Right atrium auricular region (tissue), 2 donors: Measurements from ENCODE around the gene DMRT1. TPM values are rescaled to one million over a fixed set of nuclear protein-coding genes. Genes with fewer than 3 reads are reported as not detected.

ENCODE experiments used
- DNase-seq: peaks from one replicate; pipeline ENCODE4 v3.0.0-alpha.2; 2019; ENCODE audit warnings: low spot score
- H3K27ac ChIP-seq, 2 donors: fragments of 200-600 bp; sonication (generic); 1 replicate in 1 of 2; 2 replicates in 1 of 2; pipeline ENCODE4 v1.5.1; 2016 to 2019
- H3K27me3 ChIP-seq, 2 donors: fragments of 200-600 bp; sonication (generic); one replicate each; pipeline versions ENCODE4 v1.5.1 to v1.6.0; 2017 to 2019
- H3K36me3 ChIP-seq: fragments of 200-600 bp; sonication (generic); one replicate; pipeline ENCODE4 v1.5.1; 2016
- H3K4me1 ChIP-seq, 2 donors: fragments of 200-600 bp; sonication (generic); one replicate each; pipeline versions ENCODE4 v1.5.1 to v1.6.0; 2017 to 2019
- H3K4me3 ChIP-seq, 2 donors: fragments of 200-600 bp; sonication (generic); 1 replicate in 1 of 2; 2 replicates in 1 of 2; pipeline ENCODE4 v1.5.1; 2017 to 2019; ENCODE audit warnings: mild to moderate bottlenecking in 1 of 2, moderate library complexity in 1 of 2
- H3K9me3 ChIP-seq, 2 donors: fragments of 200-600 bp; sonication (generic); one replicate each; pipeline ENCODE4 v1.5.1; 2019
- total RNA-seq, 2 donors: library from RNA; depleted of rRNA; stranded (reverse); fragments of >200 nt; gene quantifications; one replicate each; pipeline ENCODE4 v1.1.0, GENCODE V29; 2016
- TF ChIP-seq, protein P1 (sequence below), 2 donors: fragments of 200-600 bp; sonication (generic); IDR thresholded peaks; one replicate each; pipeline ENCODE4 v1.5.1; 2019; ENCODE audit warnings: antibody characterized with exemption in 2 of 2

The DMRT1 gene
- total RNA-seq, 2 donors from 2014 or later = not detected

DNA sequence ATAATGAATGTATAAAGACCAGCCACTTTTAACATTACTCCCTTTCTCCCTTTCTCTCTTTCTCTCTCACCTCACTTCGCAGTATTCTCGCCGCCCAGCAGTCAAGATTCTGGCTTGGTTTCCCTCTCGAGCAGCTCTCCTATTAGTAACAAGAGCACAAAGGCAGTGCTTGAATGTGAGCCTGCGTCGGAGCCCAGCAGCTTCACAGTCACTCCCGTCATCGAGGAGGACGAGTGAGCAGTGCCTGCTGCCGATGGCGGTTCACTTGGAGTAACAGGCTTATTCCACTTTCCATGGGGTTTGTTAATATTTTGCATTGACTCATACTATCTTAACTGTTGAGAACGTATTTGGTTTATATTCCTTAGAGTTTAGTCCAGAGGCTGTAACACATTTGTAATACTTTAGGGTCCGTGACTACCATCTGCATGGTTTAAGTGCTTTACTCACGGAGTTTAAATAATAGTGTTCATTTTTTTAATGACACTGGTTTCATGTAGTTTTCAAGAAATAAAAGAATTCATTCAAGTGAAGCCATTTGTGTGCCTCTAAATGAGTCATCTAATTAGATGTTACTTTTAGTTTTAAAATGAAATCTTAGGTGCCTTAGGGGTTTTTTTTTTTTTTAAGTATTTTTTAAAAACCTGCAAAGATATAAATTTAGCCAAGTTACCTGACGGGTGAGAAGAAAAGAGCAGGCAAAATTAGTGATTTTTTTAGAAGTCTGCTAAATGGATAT lies 126.6 kb downstream of the DMRT1 start:
- H3K27me3 ChIP-seq = peaks cover 47 to 50% of the 10 kb centered on the region in 2 donors
- H3K36me3 ChIP-seq = no peaks in the 10 kb centered on the region
- TF ChIP-seq, protein P1, sequence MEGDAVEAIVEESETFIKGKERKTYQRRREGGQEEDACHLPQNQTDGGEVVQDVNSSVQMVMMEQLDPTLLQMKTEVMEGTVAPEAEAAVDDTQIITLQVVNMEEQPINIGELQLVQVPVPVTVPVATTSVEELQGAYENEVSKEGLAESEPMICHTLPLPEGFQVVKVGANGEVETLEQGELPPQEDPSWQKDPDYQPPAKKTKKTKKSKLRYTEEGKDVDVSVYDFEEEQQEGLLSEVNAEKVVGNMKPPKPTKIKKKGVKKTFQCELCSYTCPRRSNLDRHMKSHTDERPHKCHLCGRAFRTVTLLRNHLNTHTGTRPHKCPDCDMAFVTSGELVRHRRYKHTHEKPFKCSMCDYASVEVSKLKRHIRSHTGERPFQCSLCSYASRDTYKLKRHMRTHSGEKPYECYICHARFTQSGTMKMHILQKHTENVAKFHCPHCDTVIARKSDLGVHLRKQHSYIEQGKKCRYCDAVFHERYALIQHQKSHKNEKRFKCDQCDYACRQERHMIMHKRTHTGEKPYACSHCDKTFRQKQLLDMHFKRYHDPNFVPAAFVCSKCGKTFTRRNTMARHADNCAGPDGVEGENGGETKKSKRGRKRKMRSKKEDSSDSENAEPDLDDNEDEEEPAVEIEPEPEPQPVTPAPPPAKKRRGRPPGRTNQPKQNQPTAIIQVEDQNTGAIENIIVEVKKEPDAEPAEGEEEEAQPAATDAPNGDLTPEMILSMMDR (IDR thresholded peaks at IDR 0.05) = no peak
- H3K4me3 ChIP-seq = no peak overlapping the region
- no peak for DNase-seq
- no peaks in the 10 kb centered on the region for H3K9me3 ChIP-seq
- no peak overlapping the region for H3K27ac ChIP-seq
- peaks cover 0 to 38% of the 10 kb centered on the region in 2 donors for H3K4me1 ChIP-seq

DNA sequence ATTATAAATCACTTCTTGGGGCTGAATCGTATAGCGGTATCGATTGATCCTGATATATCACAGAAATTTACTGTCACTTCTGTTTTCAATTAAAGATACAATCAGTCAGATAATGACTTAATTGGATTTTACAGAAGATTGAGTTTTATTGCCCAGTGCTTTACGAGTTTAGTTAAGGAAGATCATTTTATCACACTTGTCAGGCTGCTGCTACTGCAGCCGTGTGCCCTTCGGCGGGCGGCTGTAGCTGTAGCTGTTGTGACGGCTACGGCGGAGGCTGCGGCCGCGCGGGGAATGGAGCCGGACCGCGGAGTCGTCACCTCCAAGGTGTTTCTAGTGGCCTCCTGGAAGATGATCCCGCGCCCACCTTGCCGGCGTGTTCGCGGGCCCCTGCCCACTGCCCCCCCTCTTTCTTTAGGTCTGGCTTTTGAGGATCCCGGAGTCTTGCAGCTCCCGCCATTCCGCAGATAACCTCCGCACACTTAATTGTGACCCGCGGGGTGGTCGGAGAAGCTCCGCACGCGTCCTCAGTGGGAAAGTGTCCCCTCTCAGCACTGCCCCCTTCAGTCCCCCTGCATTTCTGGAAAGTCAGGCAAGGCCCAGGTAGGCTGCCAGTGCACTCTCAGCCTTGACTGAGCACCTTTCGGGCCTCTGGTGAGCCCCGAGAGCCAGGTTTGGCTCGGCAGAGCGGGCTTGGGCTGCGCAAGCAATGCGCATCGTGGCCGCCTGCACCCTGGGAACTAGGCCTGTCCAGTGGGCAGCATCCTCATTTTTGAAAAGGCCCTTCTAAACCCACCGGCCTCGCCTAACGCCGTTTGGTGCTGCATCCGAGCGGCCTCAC lies 128.0 kb downstream of the DMRT1 start:
- Histone ChIP-seq H3K27me3 (peaks cover 59 to 64% of the 10 kb centered on the region in 2 donors), H3K9me3 (no peaks in the 10 kb centered on the region), H3K4me3 (no peak overlapping the region), H3K36me3 (no peaks in the 10 kb centered on the region), H3K4me1 (peaks cover 0 to 40% of the 10 kb centered on the region in 2 donors), H3K27ac (no peak overlapping the region)
- TF ChIP-seq, protein P1 (IDR thresholded peaks at IDR 0.05) = no peak
- DNase-seq = no peak

DNA sequence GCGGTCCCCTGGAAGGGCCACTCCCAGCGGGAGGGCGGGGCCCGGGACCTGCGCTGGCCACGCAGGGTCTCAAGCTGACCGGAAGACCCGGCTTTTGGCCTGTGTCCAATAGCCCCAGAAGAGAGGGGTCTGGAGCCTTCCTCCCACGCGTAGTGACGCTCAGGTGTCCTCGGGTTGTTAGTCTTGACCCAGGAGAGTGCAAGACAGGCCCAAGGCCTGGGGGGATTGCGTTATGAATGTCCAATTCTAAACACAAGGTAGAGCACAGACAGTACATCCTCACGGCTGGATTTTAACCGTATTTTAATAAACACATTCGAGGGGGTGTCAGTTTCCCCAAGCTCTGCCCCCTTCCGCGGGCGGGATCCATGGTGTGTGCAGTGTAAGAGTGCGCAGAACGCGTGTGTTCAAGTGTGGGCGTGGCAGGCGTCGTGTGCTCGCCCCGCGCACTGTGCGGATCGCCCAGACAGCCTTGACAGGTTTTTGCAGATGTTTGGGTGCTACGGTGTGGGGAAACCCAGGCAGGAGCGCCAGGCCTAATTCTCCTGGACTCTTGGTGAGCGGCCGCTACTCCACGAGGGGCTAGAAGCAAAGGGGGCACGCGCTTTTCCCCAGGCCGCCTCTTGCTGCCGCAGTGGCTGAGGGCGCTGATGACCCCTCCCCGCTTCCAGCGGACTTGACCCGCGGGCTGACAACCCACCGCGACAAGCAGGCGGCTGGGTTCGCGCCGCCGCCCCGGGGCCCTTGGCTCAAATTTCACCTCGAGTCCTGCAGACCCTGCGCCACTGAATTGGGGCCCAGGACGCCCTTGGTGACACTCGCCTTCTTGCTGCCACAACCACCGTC lies 128.9 kb downstream of the DMRT1 start:
- TF ChIP-seq, protein P1 (IDR thresholded peaks at IDR 0.05) = no peak

DNA sequence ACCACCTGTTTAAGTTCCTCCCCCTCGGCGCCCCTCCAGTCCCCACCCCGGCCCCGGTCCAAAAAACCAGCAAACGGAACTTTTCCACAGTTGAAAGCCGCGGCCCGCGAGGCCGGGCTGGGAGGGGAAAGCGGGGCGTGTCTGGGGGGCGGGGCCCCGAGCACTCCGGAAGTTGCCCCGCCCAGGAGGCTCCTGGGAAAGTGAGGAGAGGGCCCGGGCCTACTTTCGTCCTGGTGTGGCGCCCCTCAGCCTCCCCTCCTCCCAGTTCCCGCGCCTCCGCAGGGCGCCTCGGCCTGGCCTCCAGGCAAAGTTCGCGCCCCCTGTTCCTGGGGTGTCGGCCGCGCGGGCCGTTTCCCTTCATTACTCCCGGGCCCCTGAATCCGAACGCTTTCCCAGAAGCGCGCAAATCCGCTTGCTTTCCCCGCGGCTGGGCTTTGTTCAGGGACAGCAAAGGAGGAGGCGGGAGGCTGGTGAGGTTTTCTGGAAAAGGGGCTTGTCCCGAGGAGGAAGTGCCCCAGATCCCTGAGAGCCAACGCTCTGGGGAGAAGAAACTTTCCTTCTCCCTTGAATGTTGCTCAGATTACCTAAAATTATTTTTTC lies 130.5 kb downstream of the DMRT1 start:
- Histone ChIP-seq H3K27ac (no peak overlapping the region), H3K4me3 (peak overlapping the region; percentile 20 to 46), H3K4me1 (peaks cover 0 to 51% of the 10 kb centered on the region in 2 donors), H3K36me3 (no peaks in the 10 kb centered on the region), H3K27me3 (peaks cover 61 to 87% of the 10 kb centered on the region in 2 donors), H3K9me3 (no peaks in the 10 kb centered on the region)
- TF ChIP-seq, protein P1 (IDR thresholded peaks at IDR 0.05) = no peak
- DNase-seq = no peak

More for the DNA sequence above, 128.9 kb downstream of the DMRT1 start:
- no peak overlapping the region for H3K27ac ChIP-seq
- no peaks in the 10 kb centered on the region for H3K9me3 ChIP-seq
- H3K27me3 ChIP-seq = peaks cover 61 to 73% of the 10 kb centered on the region in 2 donors
- H3K36me3 ChIP-seq = no peaks in the 10 kb centered on the region
- H3K4me1 ChIP-seq = peaks cover 0 to 40% of the 10 kb centered on the region in 2 donors
- no peak for DNase-seq
- H3K4me3 ChIP-seq = no peak overlapping the region
